ENCODE results near the gene SHC1. TPM values are rescaled to one million over a fixed set of nuclear protein-coding genes. Genes with fewer than 3 reads are reported as not detected.

Gene SHC1
- total RNA-seq, 2 experiments from 2014 or later: 31.2 to 36.3 TPM

GRCh38 chr1:155000726-155001424 is 30.3 kb upstream of the SHC1 start:
- POLR2A ChIA-PET: interaction anchor here (0.6 to 2.1 kb wide), 5 partner anchors 39 to 84 kb away, joined by 3 to 8 read pairs (median 4); partner anchors contain the start of genes PMVK and PYGO2
- CTCF ChIA-PET: interaction anchor here (0.7 to 10.0 kb wide), 12 partner anchors 8 to 84 kb away, joined by 3 to 115 read pairs (median 4); partner anchors contain the start of genes PBXIP1, PMVK and PYGO2

GRCh38 chr1:155000411-155000725 is 29.8 kb upstream of the SHC1 start:
- ChIA-PET POLR2A (interaction anchor here (0.5 to 2.1 kb wide), 6 partner anchors 17 to 85 kb away, joined by 4 to 8 read pairs (median 6); partner anchors contain the start of genes PMVK and PYGO2), CTCF (interaction anchor here (1.0 to 10.0 kb wide), 14 partner anchors 8 to 85 kb away, joined by 3 to 115 read pairs (median 8); partner anchors contain the start of genes ADAM15, CKS1B, PBXIP1 and PYGO2)

- CTCF ChIA-PET: interaction anchor here (0.5 to 10.0 kb wide), 27 partner anchors 9 to 275 kb away, joined by 3 to 115 read pairs (median 4); partner anchors contain the start of genes ADAM15, CKS1B, EFNA4 and FLAD1
- POLR2A ChIA-PET: interaction anchor here (0.5 to 2.1 kb wide), 9 partner anchors 16 to 373 kb away, joined by 3 to 8 read pairs (median 5); partner anchors contain the start of genes FLAD1, PMVK and PYGO2
Measured at GRCh38 chr1:154999571-155000410, 29.2 kb upstream of the SHC1 start.

DNA sequence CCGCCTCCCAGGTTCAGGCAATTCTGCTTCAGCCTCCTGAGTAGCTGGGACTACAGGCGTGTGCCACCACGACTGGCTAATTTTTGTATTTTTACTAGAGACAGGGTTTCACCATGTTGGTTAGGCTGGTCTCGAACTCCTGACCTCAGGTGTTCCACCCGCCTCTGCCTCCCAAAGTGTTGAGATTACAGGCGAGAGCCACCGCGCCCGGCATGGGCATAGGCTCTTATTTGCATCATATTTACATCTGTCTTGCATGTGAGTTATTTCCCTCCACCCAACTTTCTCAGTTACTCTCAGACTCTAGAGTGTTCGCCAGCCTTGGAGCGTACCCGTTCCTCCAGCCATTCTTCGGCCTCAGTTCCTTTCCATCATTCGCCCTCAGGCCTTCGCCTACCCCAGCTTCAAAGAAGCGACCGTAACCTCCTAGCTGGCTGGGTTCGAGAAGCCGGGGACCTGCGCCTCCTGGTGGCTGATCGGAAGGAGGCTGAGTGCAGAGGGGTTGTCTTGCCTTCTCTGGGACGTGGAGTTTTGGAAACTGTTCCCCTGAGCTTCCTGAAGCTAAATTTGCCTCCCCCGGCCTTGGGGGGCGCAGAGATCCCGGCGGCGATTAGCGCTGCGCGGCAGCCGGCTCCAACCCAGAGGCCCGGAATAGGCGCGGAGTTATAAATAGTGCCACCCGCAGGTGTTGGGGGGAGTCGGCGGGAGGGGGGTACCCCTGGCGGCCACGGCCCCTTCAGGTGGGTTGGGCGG is 28.4 kb upstream of the SHC1 start:
- CTCF ChIA-PET: interaction anchor here (0.9 to 10.0 kb wide), 25 partner anchors 9 to 86 kb away, joined by 3 to 115 read pairs (median 5); partner anchors contain the start of genes ADAM15, CKS1B, EFNA4 and FLAD1
- POLR2A ChIA-PET: interaction anchor here (0.6 to 2.1 kb wide), 8 partner anchors 16 to 372 kb away, joined by 3 to 8 read pairs (median 4); partner anchors contain the start of genes FLAD1, PBXIP1, PMVK and PYGO2

- POLR2A ChIA-PET: interaction anchor here (0.7 to 2.1 kb wide), 5 partner anchors 15 to 62 kb away, joined by 3 to 8 read pairs (median 7); partner anchors contain the start of genes FLAD1, PBXIP1, PMVK and PYGO2
- CTCF ChIA-PET: interaction anchor here (0.9 to 10.0 kb wide), 20 partner anchors 8 to 62 kb away, joined by 3 to 115 read pairs (median 8); partner anchors contain the start of genes ADAM15, FLAD1, PBXIP1 and PMVK
Measured at GRCh38 chr1:154998201-154998780, 27.7 kb upstream of the SHC1 start.

- ChIA-PET POLR2A (no interaction called here), CTCF (interaction anchor here (1.0 to 10.0 kb wide), 6 partner anchors 10 to 88 kb away, joined by 3 to 115 read pairs (median 4); partner anchors contain the start of genes PMVK and PYGO2)
Measured at GRCh38 chr1:154996966-154997701, 26.6 kb upstream of the SHC1 start.

- ChIA-PET CTCF (interaction anchor here (0.6 to 10.0 kb wide), 6 partner anchors 8 to 421 kb away, joined by 3 to 115 read pairs (median 4); partner anchors contain the start of gene FLAD1), POLR2A (interaction anchor here (0.7 kb wide), 1 partner anchor 337 kb away, joined by 3 read pairs; no protein-coding TSS in a partner anchor)
Measured at GRCh38 chr1:154995301-154995983, 24.9 kb upstream of the SHC1 start.

DNA sequence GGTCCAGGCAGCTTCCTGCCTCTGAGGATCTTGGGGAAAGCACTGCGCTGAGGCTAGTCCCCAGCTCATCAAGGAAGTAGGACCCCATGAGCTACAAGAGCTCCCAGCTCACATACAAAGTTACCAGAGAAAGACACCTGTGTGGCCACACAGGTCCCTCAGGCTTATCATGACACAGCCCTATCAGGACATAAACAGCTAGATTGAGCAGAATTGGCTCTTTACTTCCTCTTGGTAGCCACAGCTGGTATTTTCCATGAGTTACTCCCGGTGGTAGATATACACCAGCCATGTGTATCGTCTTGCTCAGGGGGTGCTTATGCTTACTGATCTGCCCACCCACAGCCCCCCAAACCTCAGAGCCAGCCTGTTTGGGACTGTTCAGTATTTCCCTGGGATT is 24.0 kb upstream of the SHC1 start:
- ChIA-PET CTCF (interaction anchor here (1.1 to 3.1 kb wide), 6 partner anchors 11 to 97 kb away, joined by 3 to 12 read pairs (median 4); partner anchors contain the start of genes FLAD1 and PYGO2), POLR2A (interaction anchor here (0.6 to 2.2 kb wide), 4 partner anchors 9 to 338 kb away, joined by 3 to 11 read pairs (median 4); partner anchors contain the start of gene FLAD1)

- ChIA-PET POLR2A (interaction anchor here (1.4 to 2.2 kb wide), 2 partner anchors 11 to 23 kb away, joined by 4 to 11 read pairs; partner anchors contain the start of gene FLAD1), CTCF (interaction anchor here (1.1 to 3.1 kb wide), 6 partner anchors 10 to 97 kb away, joined by 3 to 12 read pairs (median 4); partner anchors contain the start of genes FLAD1 and PYGO2)
Measured at GRCh38 chr1:154994269-154994587, 23.7 kb upstream of the SHC1 start.

DNA sequence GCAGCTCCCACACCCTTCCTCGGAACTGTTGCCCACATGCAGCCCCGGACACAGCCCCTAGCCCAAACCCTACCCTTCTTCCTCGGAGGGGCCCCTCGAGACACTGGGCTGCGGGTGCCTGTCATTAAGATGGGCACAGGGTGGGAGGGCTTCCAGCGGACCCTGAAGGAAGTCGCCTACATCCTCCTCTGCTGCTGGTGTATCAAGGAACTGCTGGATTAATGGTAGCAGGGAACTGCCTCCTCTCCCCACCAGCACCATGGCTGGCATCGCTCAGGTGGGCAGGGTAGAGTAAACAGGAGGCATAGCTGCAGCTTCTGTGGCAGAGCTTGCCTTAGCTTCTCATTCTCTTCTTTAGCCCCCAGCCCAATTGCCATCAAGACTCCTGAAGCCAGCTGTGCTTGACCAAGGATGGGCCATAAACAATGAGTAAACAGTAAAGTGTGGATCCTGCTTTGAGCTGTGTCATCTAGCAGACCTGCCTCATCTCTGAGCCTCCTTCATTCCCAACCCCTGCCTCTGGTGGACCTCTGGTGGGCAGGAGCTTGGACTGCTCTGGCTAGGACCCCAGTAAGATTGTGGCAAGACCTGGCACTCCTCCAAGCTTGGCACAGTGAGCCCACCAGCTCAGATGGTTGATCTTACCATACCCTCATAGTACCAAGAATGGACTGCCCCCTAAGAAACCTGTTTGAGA is 23.2 kb upstream of the SHC1 start, which contains the start of gene LENEP:
LENEP (plus strand) TSS at position 15 of the 697 bp plus-strand sequence; CDS start at position 37, 22 bp downstream.
- ChIA-PET POLR2A (interaction anchor here (1.4 to 2.2 kb wide), 2 partner anchors 10 to 24 kb away, joined by 4 to 11 read pairs; partner anchors contain the start of gene FLAD1), CTCF (interaction anchor here (0.9 to 3.1 kb wide), 7 partner anchors 10 to 98 kb away, joined by 3 to 12 read pairs (median 4); partner anchors contain the start of genes FLAD1 and PYGO2)

- ChIA-PET POLR2A (interaction anchor here (1.4 to 2.2 kb wide), 2 partner anchors 9 to 25 kb away, joined by 4 to 11 read pairs; partner anchors contain the start of gene FLAD1), CTCF (interaction anchor here (0.9 to 3.1 kb wide), 5 partner anchors 10 to 32 kb away, joined by 3 to 12 read pairs (median 4); partner anchors contain the start of genes FLAD1 and PYGO2)
Measured at GRCh38 chr1:154992721-154993571, 22.4 kb upstream of the SHC1 start.

DNA sequence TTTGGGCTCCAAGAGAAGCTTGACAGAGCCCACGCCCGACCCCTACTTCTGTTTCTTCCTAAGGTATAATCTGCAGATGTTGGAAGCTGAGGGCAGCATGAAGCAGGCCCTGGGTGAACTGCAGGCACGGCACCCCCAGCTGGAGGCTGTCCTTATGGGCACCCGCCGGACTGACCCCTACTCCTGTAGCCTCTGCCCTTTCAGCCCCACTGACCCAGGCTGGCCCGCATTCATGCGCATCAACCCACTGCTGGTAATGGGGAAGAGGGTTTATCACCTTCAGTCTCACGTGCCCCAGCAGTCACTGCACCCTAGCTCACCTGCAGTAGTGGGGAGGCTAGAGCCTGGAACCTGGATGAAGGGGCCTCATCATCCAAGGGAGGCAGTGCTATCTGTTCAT is 19.7 kb upstream of the SHC1 start:
- ChIA-PET POLR2A (no interaction called here), CTCF (interaction anchor here (1.1 to 1.2 kb wide), 2 partner anchors 9 to 27 kb away, joined by 3 to 4 read pairs; no protein-coding TSS in a partner anchor)

DNA sequence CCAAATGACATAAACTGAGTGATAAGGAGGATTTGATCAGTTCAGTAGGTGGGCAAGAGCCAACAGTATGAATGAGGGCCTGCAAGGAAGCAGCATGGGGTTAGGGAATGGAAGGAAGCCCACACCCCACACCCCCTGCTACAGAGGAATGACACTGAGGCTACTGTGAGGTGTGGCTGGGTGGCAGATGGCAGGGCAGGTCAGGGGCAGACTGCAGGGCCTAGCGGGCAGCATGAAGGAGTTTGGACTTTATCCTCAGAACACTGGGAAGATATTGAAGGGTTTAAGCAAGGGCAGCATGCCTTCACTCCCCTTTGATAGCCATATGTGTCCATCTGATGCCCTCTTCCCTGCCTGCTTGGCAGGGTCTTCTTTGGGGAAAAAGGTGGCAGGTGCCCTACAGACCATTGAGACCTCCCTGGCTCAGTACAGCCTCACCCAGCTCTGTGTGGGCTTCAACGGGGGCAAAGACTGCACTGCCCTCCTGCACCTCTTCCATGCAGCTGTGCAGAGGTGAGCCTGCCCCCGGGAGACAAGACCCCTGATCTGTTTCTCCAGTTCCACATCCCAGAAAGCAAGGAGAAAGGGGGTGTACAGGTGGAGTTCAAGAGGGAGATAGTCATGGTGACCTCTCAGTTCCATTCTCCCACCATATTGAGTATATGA is 18.8 kb upstream of the SHC1 start:
- ChIA-PET CTCF (interaction anchor here (1.1 to 2.8 kb wide), 4 partner anchors 10 to 28 kb away, joined by 3 to 14 read pairs (median 6); no protein-coding TSS in a partner anchor), POLR2A (interaction anchor here (0.6 kb wide), 1 partner anchor 40 kb away, joined by 3 read pairs; no protein-coding TSS in a partner anchor)

Data from activated CD8-positive, alpha-beta memory T cell treated with anti-CD3 and anti-CD28 coated beads for 36 hours (primary cell).